A549 (cell line): ENCODE results near the gene CLEC10A. TPM values are rescaled to one million over a fixed set of nuclear protein-coding genes. Genes with fewer than 3 reads are reported as not detected.
"Not testable (repeated sequence)": the region's sequence is repeated elsewhere in the genome, so short reads cannot be mapped to it uniquely, and the experiment has no call there.

Source experiments
- ATAC-seq, 2 experiments: fragments of 200-7000 bp in 1 of 2; fragments of >200 bp in 1 of 2; cut with Nextera tagmentation in 1 of 2; cut with Tn5 transposase in 1 of 2; 3 replicates each; pipeline versions ENCODE4 v1.8.0 to v1.9.1; 2018 to 2020; ENCODE audit warnings: mild to moderate bottlenecking in 1 of 2, moderate library complexity in 1 of 2
- CTCF ChIA-PET: fragments of 300-600 bp; sonication (Branson Sonifier 250); formaldehyde crosslinking; extraction: SDS; loops from one replicate; lab custom pipeline; 2021; ENCODE audit warnings: antibody characterized with exemption, inconsistent platforms; lab: Yijun Ruan, JAX
- POLR2A ChIA-PET: fragments of 350-600 bp; formaldehyde crosslinking; extraction: SDS; loops from one replicate; lab custom pipeline; 2021; ENCODE audit warnings: antibody characterized with exemption, inconsistent platforms; lab: Yijun Ruan, JAX
- DNase-seq, 2 experiments: peaks; one replicate each; pipeline versions ENCODE4 v3.0.0 to v3.0.0-alpha.2; 2011 to 2016; ENCODE audit warnings: low read depth in 1 of 2, low spot score in 1 of 2
- FAIRE-seq: peaks from 2 replicates; lab custom pipeline; 2011; peaks lifted over from hg19 to GRCh38; lab: Jason Lieb, UNC
- H3K27ac ChIP-seq, 2 experiments: fragments of >200 bp; sonication (Bioruptor Twin); formaldehyde crosslinking; 3 replicates each; pipeline ENCODE4 v1.5.1; 2016 to 2017
- H3K4me1 ChIP-seq: fragments of >200 bp; sonication (Bioruptor Twin); formaldehyde crosslinking; 3 replicates; pipeline ENCODE4 v1.6.1; 2016
- H3K4me2 ChIP-seq: fragments of >200 bp; sonication (Bioruptor Twin); formaldehyde crosslinking; 3 replicates; pipeline ENCODE4 v1.6.1; 2016
- H3K4me3 ChIP-seq: fragments of >200 bp; sonication (Bioruptor Twin); formaldehyde crosslinking; 3 replicates; pipeline ENCODE4 v1.5.1; 2016
- H3K9me3 ChIP-seq: fragments of >200 bp; sonication (Bioruptor Twin); formaldehyde crosslinking; 3 replicates; pipeline ENCODE4 v1.6.1; 2016
- BHLHE40 ChIP-seq: IDR thresholded peaks from 2 replicates; pipeline ENCODE4 v1.6.1; 2012; ENCODE audit warnings: low read depth, low read length, inconsistent platforms
- CBX8 ChIP-seq: fragments of 200-600 bp; sonication (generic); IDR thresholded peaks from 2 replicates; pipeline ENCODE4 v1.6.1; 2016
- E2F6 ChIP-seq: IDR thresholded peaks from 2 replicates; pipeline ENCODE4 v1.6.1; 2012; ENCODE audit warnings: low read depth, borderline replicate concordance
- ESRRA ChIP-seq: fragments of 150-350 bp; IDR thresholded peaks from 2 replicates; pipeline ENCODE4 v1.6.1; 2014; ENCODE audit warnings: mild to moderate bottlenecking, low read length, borderline replicate concordance
- FOSL2 ChIP-seq, 2 experiments: fragments of 450-650 bp in 1 of 2; fragments of >200 bp in 1 of 2; sonication (Bioruptor Twin) in 1 of 2; formaldehyde crosslinking; IDR thresholded peaks; 2 replicates each; pipeline versions ENCODE4 v1.5.0 to v1.6.1; 2016 to 2020; ENCODE audit warnings: mild to moderate bottlenecking in 1 of 2, moderate library complexity in 1 of 2
- JUN ChIP-seq, 2 experiments: fragments of >200 bp; sonication (Bioruptor Twin); formaldehyde crosslinking; IDR thresholded peaks; 2 replicates in 1 of 2; 3 replicates in 1 of 2; pipeline ENCODE4 v1.6.1; 2016 to 2017
- MAFK ChIP-seq: fragments of 450-650 bp; IDR thresholded peaks from 2 replicates; pipeline ENCODE4 v1.6.1; 2014; ENCODE audit not compliant: partially characterized antibody
- MAX ChIP-seq: IDR thresholded peaks from 2 replicates; pipeline ENCODE4 v1.6.1; 2012
- MYC ChIP-seq: IDR thresholded peaks from 2 replicates; pipeline ENCODE4 v1.6.1; 2012; ENCODE audit warnings: mild to moderate bottlenecking, inconsistent platforms, low read length, improper control_type of control experiment, borderline replicate concordance
- NFE2L2 ChIP-seq: fragments of 150-350 bp; conservative IDR thresholded peaks from 2 replicates; pipeline ENCODE4 v1.6.1; 2014; ENCODE audit warnings: low read length
- POLR2AphosphoS2 ChIP-seq: conservative IDR thresholded peaks from 2 replicates; pipeline ENCODE4 v1.6.1; 2012; ENCODE audit warnings: low read length, improper control_type of control experiment, inconsistent platforms
- SMC3 ChIP-seq: fragments of >200 bp; sonication (Bioruptor Twin); formaldehyde crosslinking; IDR thresholded peaks from 3 replicates; pipeline ENCODE4 v1.6.1; 2018; ENCODE audit warnings: inconsistent platforms
- TP53 ChIP-seq: fragments of 250-450 bp; sonication (Bioruptor Pico); IDR thresholded peaks from 2 replicates; pipeline ENCODE4 v1.5.0; 2021; ENCODE audit warnings: mild to moderate bottlenecking, moderate library complexity
- USF2 ChIP-seq: fragments of 450-650 bp; IDR thresholded peaks from 2 replicates; pipeline ENCODE4 v1.6.1; 2014; ENCODE audit warnings: antibody characterized with exemption
- ZNF302 ChIP-seq: fragments of 250-450 bp; sonication (Bioruptor Pico); IDR thresholded peaks from 2 replicates; pipeline ENCODE4 v1.9.0; 2021; ENCODE audit warnings: inconsistent platforms, mild to moderate bottlenecking, moderate library complexity
- WGBS: methylation state at CpG from one replicate; pipeline ENCODE4 v1.1.6; 2017; ENCODE audit errors: missing lambda C conversion rate; 5-methylcytosine and 5-hydroxymethylcytosine counted together
- polyA plus RNA-seq, 4 experiments: library from polyadenylated mRNA; depleted of rRNA in 3 of 4; stranded (reverse); fragments of >200 nt; fragmentation: RNase III in 1 of 4; extraction: RNeasy Plus Mini Kit Qiagen cat#74134 plus additional on column Dnase treatment in 1 of 4; gene quantifications; 2 replicates in 3 of 4; 3 replicates in 1 of 4; pipeline ENCODE4 v1.2.3, GENCODE V29; 2011 to 2017
- TF ChIP-seq, protein P1 (sequence below): fragments of 200-600 bp; sonication (generic); IDR thresholded peaks from 2 replicates; pipeline ENCODE4 v1.6.1; 2016; ENCODE audit warnings: antibody characterized with exemption, mild to moderate bottlenecking, moderate library complexity

Gene CLEC10A
- polyA plus RNA-seq, 2 of the 4 experiments (the other 2 are of a cell fraction) = not detected

GRCh38 chr17:7088442-7088841, 8.4 kb upstream of the CLEC10A start:
- H3K4me3 ChIP-seq = not testable (repeated sequence)

DNA sequence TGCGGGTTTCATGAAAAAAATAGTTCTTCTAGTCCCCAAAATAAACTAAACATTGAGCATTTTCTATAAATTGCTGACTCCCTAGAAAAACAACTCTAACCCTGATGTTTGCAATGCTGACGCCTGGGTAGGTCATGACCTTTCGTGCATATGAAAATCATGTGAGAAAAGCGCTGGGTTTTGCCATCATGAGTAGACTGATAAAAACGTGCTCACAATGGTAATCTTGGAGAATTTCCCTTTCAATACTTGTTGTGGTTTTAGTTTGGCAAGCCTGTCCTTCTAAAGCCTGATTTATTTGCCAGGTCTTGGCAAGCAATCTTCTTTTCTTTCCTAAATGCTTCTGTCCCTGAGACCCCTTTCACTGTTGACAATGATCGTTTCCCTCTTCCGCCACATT, 4.0 kb upstream of the CLEC10A start:
- Histone ChIP-seq H3K9me3 (no peaks in the 10 kb centered on the region), H3K4me2 (no peak overlapping the region), H3K4me1 (peaks cover 14% of the 10 kb centered on the region), H3K4me3 (no peak overlapping the region), H3K27ac (no peak overlapping the region)
- FAIRE-seq = peak; percentile 36
- no peak for ATAC-seq
- TF ChIP-seq MAFK (peak; percentile 84), POLR2AphosphoS2 (no peak)
- ChIA-PET CTCF (interaction anchor here (0.6 to 1.6 kb wide), 4 partner anchors 9 to 53 kb away, joined by 3 to 7 read pairs (median 3); no protein-coding TSS in a partner anchor), POLR2A (no interaction called here)
- 64% methylated on average over 7 of the region's 7 CpGs for WGBS
- no peak for DNase-seq

More at GRCh38 chr17:7088442-7088841, 8.4 kb upstream of the CLEC10A start:
- 0 out of 2 replicates have a peak, but pooled peaks have one; percentile 3 for TF ChIP-seq ZNF302
- FAIRE-seq, POLR2A ChIA-PET, H3K9me3 ChIP-seq: not testable (repeated sequence)
- Histone ChIP-seq H3K27ac (peak overlapping the region; percentile 30 to 68), H3K4me1 (peaks cover 14% of the 10 kb centered on the region), H3K4me2 (peak overlapping the region; percentile 39)
- 29% methylated on average over 4 of the region's 4 CpGs for WGBS
- peak in 1 of 2 experiments; percentile 40 for DNase-seq
- CTCF ChIA-PET = interaction anchor here (1.2 to 1.4 kb wide), 2 partner anchors 10 to 89 kb away, joined by 4 to 5 read pairs; no protein-coding TSS in a partner anchor
- peak in 1 of 2 experiments; percentile 21; a peak in 1 of 6 replicates for ATAC-seq

- ChIA-PET CTCF (interaction anchor here (1.5 kb wide), 1 partner anchor 9 kb away, joined by 7 read pairs; no protein-coding TSS in a partner anchor), POLR2A (no interaction called here)
- WGBS = 36% methylated on average over 4 of the region's 4 CpGs
- Histone ChIP-seq H3K27ac (no peak overlapping the region), H3K4me2 (no peak overlapping the region), H3K4me1 (peaks cover 10% of the 10 kb centered on the region)
- ATAC-seq = peak; percentile 45 to 50; a peak in 3 of 6 replicates
- TF ChIP-seq TP53 = no peak
- TF ChIP-seq SMC3 = no peak
- TF ChIP-seq CBX8 = no peak
- no peak for TF ChIP-seq E2F6
- no peak for TF ChIP-seq MAX
- TF ChIP-seq MYC = no peak
- TF ChIP-seq NFE2L2 = no peak
- no peak for TF ChIP-seq FOSL2 (IDR thresholded peaks at IDR 0.05)
- TF ChIP-seq FOSL2 (CRISPR knock-in tag; IDR thresholded peaks at IDR 0.05) = no peak
- TF ChIP-seq BHLHE40 = no peak
- TF ChIP-seq USF2 = no peak
- no peak for TF ChIP-seq ESRRA
- TF ChIP-seq, all 56 proteins: peak for 0
- Histone ChIP-seq H3K4me3 (no peak overlapping the region), H3K9me3 (no peaks in the 10 kb centered on the region)
- DNase-seq (no peak), FAIRE-seq (peak; percentile 18)
Observed at GRCh38 chr17:7083592-7083991, 3.5 kb upstream of the CLEC10A start.

DNA sequence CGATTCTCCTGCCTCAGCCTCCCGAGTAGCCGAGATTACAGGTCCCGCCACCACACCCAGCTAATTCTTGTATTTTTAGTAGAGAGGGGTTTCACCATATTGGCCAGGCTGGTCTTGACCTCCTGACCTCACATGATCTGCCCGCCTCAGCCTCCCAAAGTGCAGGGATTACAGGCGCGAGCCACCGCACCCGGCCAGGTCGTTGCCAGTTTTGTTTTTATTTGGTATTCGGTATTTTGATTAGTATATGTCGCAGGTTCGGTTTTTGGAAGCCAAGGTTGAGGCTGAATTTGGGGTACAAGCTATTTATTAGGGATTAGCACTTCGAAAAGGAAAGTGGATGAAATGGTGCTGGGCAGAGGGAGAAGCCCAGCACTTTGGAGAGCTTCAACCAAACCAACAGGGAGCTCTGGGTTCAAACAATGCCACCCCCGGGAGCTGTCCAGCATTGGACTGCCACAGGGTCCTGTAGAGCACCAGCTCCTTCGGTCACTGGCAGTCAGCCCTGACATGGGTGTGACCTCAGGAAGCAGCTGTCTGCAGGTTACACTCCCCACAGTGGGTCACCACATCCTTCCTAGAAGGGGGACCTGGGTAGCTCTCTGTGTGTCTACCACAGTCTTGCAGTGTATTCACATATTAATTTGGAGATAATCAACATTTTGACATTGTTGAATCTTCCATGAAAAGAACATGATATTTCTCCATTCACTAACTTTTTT, 1.5 kb upstream of the CLEC10A start:
- DNase-seq (no peak), FAIRE-seq (no peak), ATAC-seq (no peak)
- H3K4me2 ChIP-seq = no peak overlapping the region
- CTCF ChIA-PET = interaction anchor here (0.5 to 2.9 kb wide), 12 partner anchors 11 to 102 kb away, joined by 3 to 15 read pairs (median 3); no protein-coding TSS in a partner anchor
- POLR2A ChIA-PET = no interaction called here
- no peak overlapping the region for H3K4me3 ChIP-seq
- H3K4me1 ChIP-seq = no peaks in the 10 kb centered on the region
- no peaks in the 10 kb centered on the region for H3K9me3 ChIP-seq
- WGBS = 66% methylated on average over 16 of the region's 16 CpGs
- H3K27ac ChIP-seq = no peak overlapping the region
- TF ChIP-seq, protein P1, sequence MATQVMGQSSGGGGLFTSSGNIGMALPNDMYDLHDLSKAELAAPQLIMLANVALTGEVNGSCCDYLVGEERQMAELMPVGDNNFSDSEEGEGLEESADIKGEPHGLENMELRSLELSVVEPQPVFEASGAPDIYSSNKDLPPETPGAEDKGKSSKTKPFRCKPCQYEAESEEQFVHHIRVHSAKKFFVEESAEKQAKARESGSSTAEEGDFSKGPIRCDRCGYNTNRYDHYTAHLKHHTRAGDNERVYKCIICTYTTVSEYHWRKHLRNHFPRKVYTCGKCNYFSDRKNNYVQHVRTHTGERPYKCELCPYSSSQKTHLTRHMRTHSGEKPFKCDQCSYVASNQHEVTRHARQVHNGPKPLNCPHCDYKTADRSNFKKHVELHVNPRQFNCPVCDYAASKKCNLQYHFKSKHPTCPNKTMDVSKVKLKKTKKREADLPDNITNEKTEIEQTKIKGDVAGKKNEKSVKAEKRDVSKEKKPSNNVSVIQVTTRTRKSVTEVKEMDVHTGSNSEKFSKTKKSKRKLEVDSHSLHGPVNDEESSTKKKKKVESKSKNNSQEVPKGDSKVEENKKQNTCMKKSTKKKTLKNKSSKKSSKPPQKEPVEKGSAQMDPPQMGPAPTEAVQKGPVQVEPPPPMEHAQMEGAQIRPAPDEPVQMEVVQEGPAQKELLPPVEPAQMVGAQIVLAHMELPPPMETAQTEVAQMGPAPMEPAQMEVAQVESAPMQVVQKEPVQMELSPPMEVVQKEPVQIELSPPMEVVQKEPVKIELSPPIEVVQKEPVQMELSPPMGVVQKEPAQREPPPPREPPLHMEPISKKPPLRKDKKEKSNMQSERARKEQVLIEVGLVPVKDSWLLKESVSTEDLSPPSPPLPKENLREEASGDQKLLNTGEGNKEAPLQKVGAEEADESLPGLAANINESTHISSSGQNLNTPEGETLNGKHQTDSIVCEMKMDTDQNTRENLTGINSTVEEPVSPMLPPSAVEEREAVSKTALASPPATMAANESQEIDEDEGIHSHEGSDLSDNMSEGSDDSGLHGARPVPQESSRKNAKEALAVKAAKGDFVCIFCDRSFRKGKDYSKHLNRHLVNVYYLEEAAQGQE = peak; percentile 77
- no peak for TF ChIP-seq JUN (IDR thresholded peaks at IDR 0.05)
